ENCODE measurements around the gene SLX4IP.

Gene SLX4IP

DNA sequence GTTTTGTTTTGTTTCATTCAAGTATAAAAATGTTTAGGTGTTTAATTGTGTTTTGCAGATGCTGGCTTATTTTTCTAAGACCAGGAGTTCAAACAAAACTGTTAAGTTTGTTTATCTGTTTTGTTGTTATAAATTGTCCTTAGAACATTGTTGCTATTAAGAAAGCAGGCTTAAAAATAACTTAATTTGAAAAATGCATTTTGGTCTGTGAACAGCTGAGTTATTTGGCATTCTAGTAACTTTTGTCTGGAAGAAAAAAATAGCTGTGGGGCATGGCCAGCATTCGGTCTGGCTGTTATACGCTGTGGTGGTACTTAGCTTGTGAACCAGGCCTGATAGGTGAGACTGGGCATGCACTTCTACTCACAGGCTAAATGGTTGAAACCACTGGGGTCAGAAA lies 37.8 kb downstream of the SLX4IP start:
- TF ChIP-seq, protein P1, sequence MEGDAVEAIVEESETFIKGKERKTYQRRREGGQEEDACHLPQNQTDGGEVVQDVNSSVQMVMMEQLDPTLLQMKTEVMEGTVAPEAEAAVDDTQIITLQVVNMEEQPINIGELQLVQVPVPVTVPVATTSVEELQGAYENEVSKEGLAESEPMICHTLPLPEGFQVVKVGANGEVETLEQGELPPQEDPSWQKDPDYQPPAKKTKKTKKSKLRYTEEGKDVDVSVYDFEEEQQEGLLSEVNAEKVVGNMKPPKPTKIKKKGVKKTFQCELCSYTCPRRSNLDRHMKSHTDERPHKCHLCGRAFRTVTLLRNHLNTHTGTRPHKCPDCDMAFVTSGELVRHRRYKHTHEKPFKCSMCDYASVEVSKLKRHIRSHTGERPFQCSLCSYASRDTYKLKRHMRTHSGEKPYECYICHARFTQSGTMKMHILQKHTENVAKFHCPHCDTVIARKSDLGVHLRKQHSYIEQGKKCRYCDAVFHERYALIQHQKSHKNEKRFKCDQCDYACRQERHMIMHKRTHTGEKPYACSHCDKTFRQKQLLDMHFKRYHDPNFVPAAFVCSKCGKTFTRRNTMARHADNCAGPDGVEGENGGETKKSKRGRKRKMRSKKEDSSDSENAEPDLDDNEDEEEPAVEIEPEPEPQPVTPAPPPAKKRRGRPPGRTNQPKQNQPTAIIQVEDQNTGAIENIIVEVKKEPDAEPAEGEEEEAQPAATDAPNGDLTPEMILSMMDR (IDR thresholded peaks at IDR 0.05), result no peak
- Histone ChIP-seq H3K27ac (peak overlapping the region; percentile 32 to 59), H3K4me3 (no peak overlapping the region)
- no peak for DNase-seq (ENCODE audit: low spot score)

DNA sequence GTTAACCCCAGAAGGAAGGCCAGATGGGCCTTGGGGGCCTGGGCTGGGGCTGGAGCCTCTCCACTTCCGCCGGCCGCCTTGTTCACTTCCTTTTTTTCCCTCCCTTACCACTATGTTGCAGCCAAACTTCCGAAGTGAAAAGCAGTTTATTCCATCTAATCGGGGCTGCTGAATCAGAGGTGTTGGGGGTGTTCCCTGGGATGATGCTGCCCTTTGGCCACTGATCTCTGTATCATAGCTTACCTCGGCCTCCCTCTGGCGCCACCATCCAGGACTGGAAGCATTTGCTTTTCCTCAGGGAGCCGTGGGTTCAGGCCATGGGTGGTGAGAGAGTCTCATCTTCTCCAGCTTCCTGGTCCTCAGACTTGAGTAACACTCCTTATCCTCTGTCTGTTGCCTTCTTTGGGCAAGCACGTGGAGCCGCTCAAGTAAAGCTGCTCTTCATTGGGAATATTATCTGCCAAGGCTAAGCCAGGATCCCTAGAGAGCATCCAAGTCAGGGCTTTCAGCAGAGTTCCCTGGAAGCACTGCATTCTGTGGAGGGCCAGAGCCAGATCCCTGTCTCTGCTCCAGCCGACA lies 39.6 kb downstream of the SLX4IP start:
- Histone ChIP-seq H3K27ac (peak overlapping the region in 1 of 2 donors; percentile 57), H3K4me3 (no peak overlapping the region)
- no peak for DNase-seq (ENCODE audit: low spot score)
- TF ChIP-seq, protein P1 (IDR thresholded peaks at IDR 0.05), result no peak

DNA sequence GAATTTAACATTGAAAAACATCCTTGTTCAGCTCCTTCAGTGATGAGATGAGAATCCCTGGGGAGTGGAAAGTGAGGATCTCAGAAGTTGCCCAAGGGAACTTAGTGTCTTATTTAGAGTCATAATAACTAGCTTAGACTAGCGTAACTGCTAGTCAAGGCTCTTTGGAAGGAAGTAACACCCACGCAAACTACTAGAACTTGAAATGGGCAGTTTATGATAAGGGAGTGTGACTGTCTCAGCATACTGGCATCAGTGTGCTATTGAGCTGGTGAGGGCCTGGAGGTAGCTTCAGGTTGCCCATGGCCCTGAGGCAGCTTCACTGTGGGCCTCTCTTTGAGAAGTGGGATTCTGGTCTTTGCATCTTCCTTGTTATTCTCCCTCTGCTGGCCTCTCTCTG lies 40.1 kb downstream of the SLX4IP start:
- TF ChIP-seq, protein P1 (IDR thresholded peaks at IDR 0.05), result no peak
- Histone ChIP-seq H3K27ac (peak overlapping the region in 1 of 2 donors; percentile 57), H3K4me3 (no peak overlapping the region)
- DNase-seq (ENCODE audit: low spot score), result no peak

DNA sequence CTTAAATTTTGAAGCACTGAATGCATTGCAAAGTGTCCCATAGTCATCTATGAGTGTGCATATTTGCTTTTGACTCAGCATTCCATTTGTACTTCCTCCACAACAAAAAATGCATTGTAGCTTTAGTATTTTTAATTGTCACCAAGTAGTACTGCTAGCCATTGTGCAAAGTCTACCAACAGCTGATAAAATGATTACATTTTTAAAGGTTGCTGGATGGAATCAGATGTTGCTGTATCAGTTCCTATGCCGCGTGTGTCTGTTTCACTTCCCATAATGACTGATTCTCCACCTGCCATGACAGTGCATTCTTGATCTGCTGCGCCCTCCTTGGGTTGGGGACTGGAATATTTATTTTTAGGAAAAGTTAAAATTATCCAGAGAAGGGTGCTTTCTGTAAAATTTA lies 41.2 kb downstream of the SLX4IP start:
- TF ChIP-seq, protein P1 (IDR thresholded peaks at IDR 0.05), result no peak
- no peak overlapping the region for H3K4me3 ChIP-seq
- H3K27ac ChIP-seq, result no peak overlapping the region
- no peak for DNase-seq (ENCODE audit: low spot score)

DNA sequence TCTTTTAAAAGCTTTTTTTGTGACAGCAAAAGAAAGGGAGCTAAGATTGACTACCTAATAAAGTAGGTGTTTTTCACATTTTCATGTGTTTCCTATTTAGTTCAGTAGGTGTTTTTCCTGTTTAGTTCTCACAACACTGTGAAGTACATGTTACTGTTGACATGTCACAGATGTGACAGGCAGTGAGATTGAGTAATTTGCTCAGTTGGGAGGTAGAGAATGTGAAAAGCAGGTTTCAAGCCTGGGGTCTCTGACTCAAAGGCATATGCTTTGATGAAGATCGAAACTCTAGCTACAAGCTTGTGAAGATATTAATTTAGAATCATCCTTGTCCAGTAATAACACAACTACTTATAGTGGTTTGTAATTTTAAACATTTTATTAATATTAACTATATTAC lies 43.1 kb downstream of the SLX4IP start:
- DNase-seq (ENCODE audit: low spot score), result no peak
- Histone ChIP-seq H3K4me3 (no peak overlapping the region), H3K27ac (no peak overlapping the region)
- TF ChIP-seq, protein P1 (IDR thresholded peaks at IDR 0.05), result no peak

DNA sequence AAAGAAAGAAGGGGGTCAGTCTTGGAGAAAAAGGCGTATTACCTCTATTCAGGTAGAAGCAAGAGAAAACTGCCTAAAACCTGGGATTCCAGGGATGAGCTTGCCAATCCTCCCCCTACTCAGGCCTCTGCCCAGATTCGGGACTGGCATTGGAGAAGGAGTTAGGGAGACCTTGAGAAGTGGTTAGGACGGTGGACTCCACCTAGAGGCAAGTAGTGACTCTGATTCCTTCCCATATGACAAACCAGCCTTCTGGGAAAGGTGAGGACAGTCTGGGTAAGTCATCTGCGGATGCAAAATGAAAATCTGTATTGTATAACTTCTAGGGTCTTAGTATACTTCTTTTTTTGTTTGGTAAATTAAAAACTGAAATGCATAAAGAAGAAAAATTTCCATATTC lies 43.8 kb downstream of the SLX4IP start:
- TF ChIP-seq, protein P1 (IDR thresholded peaks at IDR 0.05), result no peak
- DNase-seq (ENCODE audit: low spot score), result no peak
- no peak overlapping the region for H3K4me3 ChIP-seq
- no peak overlapping the region for H3K27ac ChIP-seq

DNA sequence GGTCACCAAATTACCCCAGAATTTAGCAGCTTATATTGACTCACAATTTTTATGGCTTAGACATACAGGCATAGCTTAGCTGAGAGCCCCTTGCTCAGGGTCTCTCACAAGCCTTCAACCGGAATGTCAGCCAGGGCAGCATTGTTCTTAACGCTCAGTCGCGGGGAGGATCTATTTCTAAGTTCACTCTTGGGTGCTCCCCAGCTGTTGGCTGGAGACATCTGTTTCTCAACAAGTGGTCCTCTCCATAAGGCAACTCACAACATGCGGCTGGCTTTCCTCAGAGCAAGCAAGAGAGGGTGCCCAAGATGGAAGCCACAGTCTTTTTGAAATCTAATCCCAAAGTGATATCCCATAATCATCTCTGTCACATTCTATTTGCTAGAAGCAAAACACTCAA lies 46.6 kb downstream of the SLX4IP start:
- TF ChIP-seq, protein P1 (IDR thresholded peaks at IDR 0.05), result no peak
- Histone ChIP-seq H3K27ac (no peak overlapping the region), H3K4me3 (no peak overlapping the region)
- DNase-seq (ENCODE audit: low spot score), result no peak
